GM23248 (cell line): Measurements from ENCODE around the gene TRAPPC2L. TPM values are rescaled to one million over a fixed set of nuclear protein-coding genes. Genes with fewer than 3 reads are reported as not detected.
"Not testable (repeated sequence)": the region's sequence is repeated elsewhere in the genome, so short reads cannot be mapped to it uniquely, and the experiment has no call there.

Experiments used
- DNase-seq: peaks from one replicate; pipeline ENCODE4 v3.0.0-alpha.2; 2015
- H2AFZ ChIP-seq: fragments of 200-600 bp; sonication (generic); 2 replicates; pipeline ENCODE4 v1.6.1; 2016; ENCODE audit warnings: antibody characterized with exemption
- H3F3A ChIP-seq: fragments of 200-600 bp; sonication (generic); 2 replicates; pipeline ENCODE4 v1.6.1; 2016; ENCODE audit warnings: mild to moderate bottlenecking, antibody characterized with exemption, mixed run types; ENCODE audit not compliant: insufficient read depth
- H3K27ac ChIP-seq: fragments of 200-600 bp; sonication (generic); 2 replicates; pipeline ENCODE4 v1.5.1; 2016; ENCODE audit warnings: mild to moderate bottlenecking
- H3K27me3 ChIP-seq: fragments of 200-600 bp; sonication (generic); replicated peaks from 2 replicates; pipeline ENCODE4 v1.6.1; 2016; ENCODE audit warnings: mild to moderate bottlenecking; ENCODE audit not compliant: insufficient read depth
- H3K36me3 ChIP-seq: fragments of 200-600 bp; sonication (generic); 2 replicates; pipeline ENCODE4 v1.6.1; 2016; ENCODE audit warnings: low read depth, mild to moderate bottlenecking
- H3K4me1 ChIP-seq: fragments of 200-600 bp; sonication (generic); 2 replicates; pipeline ENCODE4 v1.6.1; 2016; ENCODE audit warnings: mild to moderate bottlenecking; ENCODE audit not compliant: insufficient read depth
- H3K4me2 ChIP-seq: fragments of 200-600 bp; sonication (generic); one replicate; pipeline ENCODE4 v1.6.1; 2016; ENCODE audit warnings: mild to moderate bottlenecking; ENCODE audit not compliant: unreplicated experiment
- H3K4me3 ChIP-seq: fragments of 200-600 bp; sonication (generic); 2 replicates; pipeline ENCODE4 v1.5.1; 2016; ENCODE audit warnings: mild to moderate bottlenecking
- H3K79me2 ChIP-seq: fragments of 200-600 bp; sonication (generic); 2 replicates; pipeline ENCODE4 v1.6.1; 2016; ENCODE audit warnings: mild to moderate bottlenecking; ENCODE audit not compliant: insufficient read depth
- H3K9ac ChIP-seq: fragments of 200-600 bp; sonication (generic); 2 replicates; pipeline ENCODE4 v1.6.1; 2016; ENCODE audit warnings: mild to moderate bottlenecking
- H3K9me2 ChIP-seq: fragments of 200-600 bp; sonication (generic); 2 replicates; pipeline ENCODE4 v1.6.1; 2016; ENCODE audit warnings: mixed run types, mild to moderate bottlenecking, moderate library complexity; ENCODE audit not compliant: insufficient read depth
- H3K9me3 ChIP-seq: fragments of 200-600 bp; sonication (generic); one replicate; pipeline ENCODE4 v1.6.1; 2017; ENCODE audit warnings: low read depth
- H4K20me1 ChIP-seq: fragments of 200-600 bp; sonication (generic); 2 replicates; pipeline ENCODE4 v1.6.0; 2016; ENCODE audit not compliant: insufficient read depth
- EZH2 ChIP-seq: fragments of 200-600 bp; sonication (generic); IDR thresholded peaks from 2 replicates; pipeline ENCODE4 v1.6.1; 2018; ENCODE audit warnings: antibody characterized with exemption, mild to moderate bottlenecking; ENCODE audit not compliant: insufficient read depth, poor library complexity, severe bottlenecking
- EZH2phosphoT487 ChIP-seq: fragments of 200-600 bp; sonication (generic); IDR thresholded peaks from 2 replicates; pipeline ENCODE4 v1.6.1; 2018; ENCODE audit warnings: antibody characterized with exemption, moderate library complexity, mild to moderate bottlenecking, low read depth; ENCODE audit not compliant: insufficient read depth
- WGBS, 2 experiments: methylation state at CpG; one replicate each; pipeline ENCODE4 v1.1.6; 2015 to 2017; ENCODE audit warnings: low lambda C conversion rate in 2 of 2, low coverage in 1 of 2; ENCODE audit errors: missing lambda C conversion rate in 2 of 2; 5-methylcytosine and 5-hydroxymethylcytosine counted together
- in situ Hi-C: fragments of 300-500 bp; cut with MboI; formaldehyde crosslinking; loops from 2 replicates; pipeline ENCODE4 v1.15.0; 2020
- polyA plus RNA-seq: library from polyadenylated mRNA; unstranded; fragments of >200 nt; fragmentation: Nextera tagmentation; extraction: Ambion mirVana; gene quantifications from 2 replicates; pipeline ENCODE4 v1.2.1, GENCODE V29; 2016
- total RNA-seq: library from RNA; depleted of rRNA; stranded (reverse); fragments of >200 nt; shearing (Covaris generic); gene quantifications from 2 replicates; pipeline ENCODE4 v1.2.3, GENCODE V29; 2014

TRAPPC2L gene
- total and polyA plus RNA-seq, 2 experiments from 2014 or later = 18.7 to 83.2 TPM

DNA sequence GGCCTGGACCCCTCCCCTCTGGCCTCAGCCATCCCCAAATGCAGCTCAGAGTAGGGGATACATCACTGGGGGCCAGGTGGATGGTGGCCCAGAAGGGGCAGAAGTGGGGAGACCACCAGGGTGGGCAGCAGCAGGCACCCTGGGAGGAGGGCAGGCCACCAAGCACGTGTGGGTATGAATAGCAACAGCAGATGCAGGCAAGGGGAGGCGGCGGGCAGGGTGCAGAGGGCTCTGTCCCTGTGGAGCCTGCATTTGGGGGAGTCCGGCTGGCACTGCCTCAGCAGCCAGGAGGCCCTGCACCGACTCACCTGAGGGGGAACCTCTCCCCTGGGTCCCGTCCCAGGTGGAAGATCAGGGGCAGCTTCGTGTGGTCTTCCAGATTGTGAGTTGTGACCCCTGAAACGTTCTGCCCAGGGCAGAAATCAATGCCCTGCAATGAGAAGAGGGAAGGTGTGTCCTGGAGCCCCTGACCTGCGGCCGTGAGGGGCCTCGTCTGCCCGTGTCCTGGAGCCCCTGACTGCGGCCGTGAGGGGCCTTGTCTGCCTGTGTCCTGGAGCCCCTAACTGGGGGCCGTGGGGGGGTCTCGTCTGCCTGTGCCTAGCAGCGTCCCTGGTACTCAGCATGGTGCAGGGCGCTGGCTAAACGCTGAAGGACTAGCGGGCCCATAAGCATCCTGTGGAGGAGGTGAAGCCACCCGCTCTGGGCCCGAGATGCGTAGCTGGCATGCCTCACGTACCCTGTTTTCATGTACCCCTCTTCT lies 34.5 kb upstream of the TRAPPC2L start:
- Histone ChIP-seq H3K9me3 (no peaks in the 10 kb centered on the region), H3K4me2 (no peak overlapping the region), H3K4me3 (no peak overlapping the region), H3K9me2 (no peaks in the 10 kb centered on the region), H3F3A (no peaks in the 10 kb centered on the region), H3K9ac (no peak overlapping the region), H3K27ac (no peak overlapping the region), H3K36me3 (no peaks in the 10 kb centered on the region), H3K79me2 (no peaks in the 10 kb centered on the region), H3K4me1 (no peaks in the 10 kb centered on the region), H3K27me3 (no peaks in the 10 kb centered on the region), H2AFZ (no peak overlapping the region), H4K20me1 (no peaks in the 10 kb centered on the region)
- TF ChIP-seq EZH2 (no peak), EZH2phosphoT487 (no peak)
- 92 to 95% methylated on average over 23 to 24 of the region's 24 CpGs for WGBS, 2 experiments
- DNase-seq = no peak
- in situ Hi-C loops = no loop called here

DNA sequence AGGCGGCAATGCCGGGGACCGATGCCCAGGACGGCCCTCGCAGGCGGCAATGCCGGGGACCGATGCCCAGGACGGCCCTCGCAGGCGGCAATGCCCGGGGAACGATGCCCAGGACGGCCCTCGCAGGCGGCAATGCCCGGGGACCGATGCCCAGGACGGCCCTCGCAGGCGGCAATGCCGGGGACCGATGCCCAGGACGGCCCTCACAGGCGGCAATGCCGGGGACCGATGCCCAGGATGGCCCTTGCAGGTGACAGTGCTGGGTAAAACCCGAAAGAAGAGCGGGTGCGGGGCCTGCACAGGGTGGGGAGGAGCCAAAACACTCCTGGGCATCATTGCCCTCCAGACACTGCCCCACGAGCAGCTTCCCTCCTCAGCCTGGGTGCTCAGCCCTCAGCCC lies 33.3 kb upstream of the TRAPPC2L start:
- H3K36me3 ChIP-seq, H3K79me2 ChIP-seq, H3K27me3 ChIP-seq, H3K9ac ChIP-seq, H3K4me3 ChIP-seq, H3F3A ChIP-seq, in situ Hi-C loops, H3K4me1 ChIP-seq, H3K27ac ChIP-seq, DNase-seq, H2AFZ ChIP-seq, H3K9me3 ChIP-seq, H3K4me2 ChIP-seq, H3K9me2 ChIP-seq, H4K20me1 ChIP-seq: not testable (repeated sequence)
- 99 to 100% methylated on average over 6 to 19 of the region's 31 CpGs for WGBS, 2 experiments

DNA sequence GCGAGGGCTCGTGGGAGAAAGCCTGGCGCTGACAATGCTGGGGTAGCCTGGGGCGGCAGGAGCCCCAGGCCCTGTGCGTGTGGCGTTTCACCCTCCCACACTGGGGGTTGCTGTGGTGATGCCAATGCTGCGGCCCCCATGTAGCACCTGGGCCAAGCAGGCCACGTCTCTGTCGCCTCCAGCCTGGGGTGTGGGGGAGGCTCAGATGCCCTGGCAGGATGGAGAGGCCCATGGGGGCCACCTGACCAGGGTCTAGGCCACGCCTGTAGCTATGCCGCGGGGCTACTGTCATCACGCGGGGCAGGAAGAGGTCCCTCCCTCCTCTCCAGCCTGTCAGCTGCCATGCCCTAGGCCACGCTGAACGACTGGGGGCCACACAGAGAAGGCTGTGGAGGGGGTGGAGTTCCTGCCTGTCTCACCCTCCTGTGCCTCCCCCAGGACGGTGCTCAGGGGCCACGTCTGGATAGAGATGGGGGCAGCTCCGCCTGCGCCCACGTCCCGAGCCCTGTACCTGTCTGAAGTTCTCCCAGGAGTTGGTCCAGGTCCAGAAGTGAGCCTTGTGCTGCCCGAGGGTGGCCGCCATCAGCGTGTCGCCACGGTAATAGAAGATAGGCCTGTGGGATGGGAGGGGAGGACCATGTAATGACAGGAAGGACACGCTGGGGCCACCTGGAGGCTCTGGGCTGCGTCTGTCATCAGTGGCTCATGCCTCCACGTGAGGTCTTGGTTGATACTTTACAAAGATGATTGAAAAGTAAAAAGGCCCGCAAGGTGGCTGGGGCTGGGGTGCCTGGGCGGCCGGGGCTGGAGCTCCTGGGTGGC lies 32.5 kb upstream of the TRAPPC2L start:
- no peak for TF ChIP-seq EZH2
- no peak for TF ChIP-seq EZH2phosphoT487
- H3K79me2 ChIP-seq = no peaks in the 10 kb centered on the region
- in situ Hi-C loops = no loop called here
- WGBS, 2 experiments = 88 to 90% methylated on average over 33 of the region's 33 CpGs
- DNase-seq = no peak
- H3K9ac ChIP-seq = no peak overlapping the region
- no peak overlapping the region for H2AFZ ChIP-seq
- no peaks in the 10 kb centered on the region for H4K20me1 ChIP-seq
- no peak overlapping the region for H3K4me3 ChIP-seq
- H3K9me2 ChIP-seq = no peaks in the 10 kb centered on the region
- H3K4me1 ChIP-seq = no peaks in the 10 kb centered on the region
- no peaks in the 10 kb centered on the region for H3F3A ChIP-seq
- no peak overlapping the region for H3K27ac ChIP-seq
- H3K4me2 ChIP-seq = no peak overlapping the region
- no peaks in the 10 kb centered on the region for H3K9me3 ChIP-seq
- H3K36me3 ChIP-seq = no peaks in the 10 kb centered on the region
- no peaks in the 10 kb centered on the region for H3K27me3 ChIP-seq

DNA sequence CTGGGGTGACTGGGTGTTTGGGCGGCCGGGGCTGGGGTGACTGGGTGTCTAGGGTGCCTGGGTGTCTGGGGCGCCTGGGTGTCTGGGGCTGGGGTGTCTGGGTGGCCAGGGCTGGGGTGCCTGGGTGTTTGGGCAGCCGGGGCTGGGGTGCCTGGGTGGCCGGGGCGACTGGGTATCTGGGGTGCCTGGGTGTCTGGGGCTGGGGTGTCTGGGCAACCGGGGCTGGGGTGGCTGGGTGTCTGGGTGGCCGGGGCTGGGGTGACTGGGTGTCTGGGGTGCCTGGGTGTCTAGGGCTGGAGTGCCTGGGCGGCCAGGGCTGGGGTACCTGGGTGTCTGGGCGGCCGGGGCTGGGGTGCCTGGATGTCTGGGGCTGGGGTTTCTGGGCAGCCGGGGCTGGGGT lies 31.8 kb upstream of the TRAPPC2L start:
- in situ Hi-C loops = no loop called here

More for the DNA sequence above, 31.8 kb upstream of the TRAPPC2L start:
- no peak overlapping the region for H3K9ac ChIP-seq
- H3K9me3 ChIP-seq = no peaks in the 10 kb centered on the region
- H3K9me2 ChIP-seq = no peaks in the 10 kb centered on the region
- no peaks in the 10 kb centered on the region for H3K27me3 ChIP-seq
- H3K36me3 ChIP-seq = no peaks in the 10 kb centered on the region
- no peaks in the 10 kb centered on the region for H3K79me2 ChIP-seq
- H3K4me3 ChIP-seq = no peak overlapping the region
- H3K27ac ChIP-seq = no peak overlapping the region
- H3F3A ChIP-seq = no peaks in the 10 kb centered on the region
- DNase-seq = no peak
- no peaks in the 10 kb centered on the region for H4K20me1 ChIP-seq
- H2AFZ ChIP-seq = no peak overlapping the region
- H3K4me2 ChIP-seq = no peak overlapping the region
- no peaks in the 10 kb centered on the region for H3K4me1 ChIP-seq
- 97% methylated on average over 12 of the region's 12 CpGs; no CpG with 5 or more reads in 1 of the 2 experiments for WGBS, 2 experiments
- no peak for TF ChIP-seq EZH2phosphoT487
- no peak for TF ChIP-seq EZH2
